Subcutaneous adipose tissue (tissue), 4 donors: ENCODE results near the gene PRKCQ. TPM values are rescaled to one million over a fixed set of nuclear protein-coding genes. Genes with fewer than 3 reads are reported as not detected.

Experiments used
- CTCF ChIP-seq: fragments of 450-650 bp; IDR thresholded peaks from one replicate; pipeline ENCODE4 v1.5.1; 2016; ENCODE audit warnings: low read depth, mild to moderate bottlenecking, control low read depth, antibody characterized with exemption, moderate library complexity
- total RNA-seq, 4 donors: library from RNA; depleted of rRNA; stranded (reverse); fragments of >200 nt; gene quantifications; one replicate each; pipeline ENCODE4 v1.1.0, GENCODE V29; 2016

The PRKCQ gene
- total RNA-seq, 4 donors from 2014 or later: 0.19 to 1.0 (median 0.93) TPM

DNA sequence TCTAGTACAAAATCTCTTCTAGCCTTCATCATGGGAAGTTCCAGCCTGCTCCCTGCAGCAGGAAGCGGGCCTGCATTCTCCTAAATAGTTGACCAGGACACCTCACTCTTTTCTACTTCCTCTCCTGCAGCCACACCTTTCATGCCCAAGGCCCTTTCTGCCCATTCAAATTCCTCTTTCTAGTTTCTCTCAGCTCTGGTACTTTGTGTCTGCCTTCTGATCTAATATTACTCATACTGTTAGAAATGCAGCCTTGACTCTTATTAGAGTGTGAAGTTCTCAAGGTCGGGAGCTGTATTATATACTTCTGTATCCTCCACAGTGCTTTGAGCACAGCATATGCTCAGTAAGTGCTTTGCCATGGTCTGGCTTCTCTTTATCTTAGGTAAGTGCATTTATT is 103.1 kb downstream of the PRKCQ start:
- TF ChIP-seq CTCF: no peak

GRCh38 chr10:6474871-6475270 is 105.2 kb downstream of the PRKCQ start:
- TF ChIP-seq CTCF: no peak

DNA sequence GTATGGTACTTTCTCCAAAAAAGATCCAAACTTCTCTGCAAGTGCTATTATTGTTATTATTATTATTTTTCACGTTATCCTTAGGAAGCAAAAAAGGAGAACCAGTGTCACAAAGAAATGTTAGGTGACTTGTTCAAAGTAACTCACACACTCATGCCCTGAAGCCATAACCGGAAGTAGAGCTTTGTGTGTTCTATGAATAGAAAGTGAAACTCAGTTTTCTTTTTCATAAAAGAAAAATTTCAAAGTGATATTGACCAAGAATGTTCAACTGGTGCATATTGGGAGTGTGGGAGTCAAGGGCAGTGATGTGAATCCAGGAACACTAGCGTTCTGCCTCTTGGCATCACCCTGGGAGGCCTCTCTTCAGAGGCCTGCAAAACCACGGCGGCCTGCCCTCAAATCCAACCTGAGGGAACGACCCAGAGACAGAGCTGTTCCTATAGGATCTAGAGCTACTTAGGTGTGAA is 106.1 kb downstream of the PRKCQ start:
- no peak for TF ChIP-seq CTCF

DNA sequence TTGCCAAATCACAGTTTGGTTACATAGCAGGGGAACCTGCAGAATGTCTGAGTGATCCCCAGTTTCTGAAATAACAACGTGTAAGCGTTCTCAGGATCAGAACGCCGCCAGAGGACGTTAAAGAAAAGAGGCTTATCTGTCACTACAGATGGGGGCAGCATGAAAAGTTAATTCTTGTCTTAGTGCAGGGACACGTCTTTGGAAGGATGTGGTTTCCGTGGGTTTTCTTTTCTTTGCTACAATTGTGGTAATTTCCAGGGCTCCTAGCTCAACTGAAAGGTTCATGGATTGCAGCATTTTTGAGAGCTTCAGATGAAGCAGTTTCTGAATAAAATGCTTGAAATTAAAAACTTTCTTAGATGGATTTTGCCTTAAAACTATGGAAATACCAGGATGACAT is 106.6 kb downstream of the PRKCQ start:
- no peak for TF ChIP-seq CTCF

DNA sequence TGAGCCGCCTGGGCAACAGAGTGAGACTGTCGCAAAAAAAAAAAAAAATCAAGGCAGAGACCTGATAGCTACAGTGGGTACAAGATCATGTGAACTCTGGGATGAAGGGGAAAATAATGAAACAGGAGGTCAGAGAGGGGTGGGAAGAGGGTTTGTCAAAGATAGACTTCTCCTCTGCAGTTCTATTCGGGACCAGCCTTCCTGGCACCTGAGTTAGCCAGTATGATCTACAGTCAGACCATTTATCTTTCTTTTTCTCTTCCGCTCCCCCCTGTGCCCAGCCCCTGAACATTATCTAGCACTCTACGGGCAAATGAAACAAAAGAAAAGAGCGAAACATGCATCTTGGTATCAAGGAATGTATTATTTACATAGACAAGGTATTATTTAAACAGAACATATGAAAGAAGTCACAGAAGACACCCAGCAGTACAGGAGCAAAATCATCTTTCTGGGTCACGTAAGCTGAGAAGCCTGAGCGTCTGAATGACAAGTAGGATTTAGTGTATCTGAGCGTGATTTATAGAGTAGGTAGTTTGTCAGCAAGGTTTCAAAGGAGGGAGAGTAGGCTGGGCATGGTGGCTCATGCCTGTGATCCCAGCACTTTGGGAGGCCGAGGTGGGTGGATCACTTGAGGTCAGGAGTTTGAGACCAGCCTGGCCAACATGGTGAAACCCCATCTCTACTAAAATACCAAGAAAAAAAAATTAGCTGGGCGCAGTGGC is 109.0 kb downstream of the PRKCQ start:
- TF ChIP-seq CTCF: no peak

- no peak for TF ChIP-seq CTCF
Observed at GRCh38 chr10:6469661-6470060, 110.4 kb downstream of the PRKCQ start.

DNA sequence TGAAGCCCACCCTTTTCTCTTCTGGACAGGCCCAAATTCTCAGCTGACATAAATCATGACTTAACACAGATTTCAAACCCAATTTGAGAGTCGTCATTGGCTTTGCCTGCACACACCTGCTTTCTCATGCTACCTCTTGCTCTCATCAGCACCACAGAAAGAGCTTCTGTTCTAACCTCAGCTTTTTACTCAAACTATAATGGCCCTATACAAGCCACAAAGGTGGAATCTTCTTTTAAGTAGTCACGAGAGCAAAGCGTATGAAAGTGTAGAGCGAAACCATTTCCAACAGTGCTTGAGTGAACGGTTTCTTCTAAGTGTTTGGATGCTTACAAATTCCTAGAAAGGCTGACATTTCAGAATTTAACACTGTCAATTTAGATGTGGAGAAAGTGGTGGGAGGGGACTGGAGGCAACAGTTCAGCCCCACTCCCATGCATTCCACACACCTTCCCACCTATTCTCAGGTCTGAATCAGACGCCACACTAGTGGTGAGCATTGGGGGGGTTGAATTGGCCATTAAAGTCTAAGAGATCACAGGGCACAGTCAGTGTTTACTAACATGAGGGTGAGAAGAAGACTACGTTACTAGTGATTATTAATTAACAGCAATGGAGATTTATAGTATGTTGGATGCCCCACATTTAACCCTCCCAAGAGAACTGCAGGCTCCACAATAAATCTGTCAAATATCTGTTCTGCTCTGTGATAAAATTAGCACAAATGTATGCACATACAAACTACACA is 114.0 kb downstream of the PRKCQ start:
- no peak for TF ChIP-seq CTCF
